ENCODE data around the gene KCNQ1OT1.

DNA sequence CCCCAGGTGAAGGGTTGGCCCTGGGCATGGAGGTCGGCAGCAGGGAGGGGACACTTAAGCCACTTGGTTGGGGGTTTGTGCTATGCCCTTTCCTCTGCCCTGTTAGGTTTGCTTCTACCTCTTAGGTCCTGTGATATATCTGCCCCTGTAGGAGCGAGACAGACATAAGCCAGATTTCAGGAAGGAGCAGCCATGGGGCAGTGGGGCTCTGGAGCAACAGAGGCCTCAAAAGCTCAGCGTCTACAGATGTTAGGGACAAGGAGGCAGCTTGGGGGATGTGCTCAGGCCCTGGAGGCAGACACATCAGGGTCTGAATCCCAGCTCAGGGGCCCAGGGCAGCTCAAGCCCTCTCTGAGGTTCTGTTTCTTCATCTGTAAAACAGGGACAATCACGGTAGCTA, 27.2 kb upstream of the KCNQ1OT1 start:
- no peak for TF ChIP-seq ARNTL (CRISPR knock-in tag; IDR thresholded peaks at IDR 0.05; ENCODE audit: borderline replicate concordance, low read depth)
- no peak for TF ChIP-seq TOX (CRISPR knock-in tag; IDR thresholded peaks at IDR 0.05; ENCODE audit: borderline replicate concordance)
- TF ChIP-seq ZC3H10 (CRISPR knock-in tag; IDR thresholded peaks at IDR 0.05), result no peak
- TF ChIP-seq PATZ1 (CRISPR knock-in tag; IDR thresholded peaks at IDR 0.05; ENCODE audit: borderline replicate concordance), result no peak
- no peak for TF ChIP-seq POU6F1 (CRISPR knock-in tag; IDR thresholded peaks at IDR 0.05; ENCODE audit: borderline replicate concordance, low read depth)
- no peak for TF ChIP-seq ZFP3 (CRISPR knock-in tag; IDR thresholded peaks at IDR 0.05)
- TF ChIP-seq ESRRG (CRISPR knock-in tag; IDR thresholded peaks at IDR 0.05), result no peak
- no peak for TF ChIP-seq ZNF565 (CRISPR knock-in tag; conservative IDR thresholded peaks at IDR 0.05; ENCODE audit: low read depth)
- TF ChIP-seq, protein P1, sequence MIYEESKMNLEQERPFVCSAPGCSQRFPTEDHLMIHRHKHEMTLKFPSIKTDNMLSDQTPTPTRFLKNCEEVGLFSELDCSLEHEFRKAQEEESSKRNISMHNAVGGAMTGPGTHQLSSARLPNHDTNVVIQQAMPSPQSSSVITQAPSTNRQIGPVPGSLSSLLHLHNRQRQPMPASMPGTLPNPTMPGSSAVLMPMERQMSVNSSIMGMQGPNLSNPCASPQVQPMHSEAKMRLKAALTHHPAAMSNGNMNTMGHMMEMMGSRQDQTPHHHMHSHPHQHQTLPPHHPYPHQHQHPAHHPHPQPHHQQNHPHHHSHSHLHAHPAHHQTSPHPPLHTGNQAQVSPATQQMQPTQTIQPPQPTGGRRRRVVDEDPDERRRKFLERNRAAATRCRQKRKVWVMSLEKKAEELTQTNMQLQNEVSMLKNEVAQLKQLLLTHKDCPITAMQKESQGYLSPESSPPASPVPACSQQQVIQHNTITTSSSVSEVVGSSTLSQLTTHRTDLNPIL (CRISPR knock-in tag; IDR thresholded peaks at IDR 0.05; ENCODE audit: low read depth), result no peak
- no peak for TF ChIP-seq TCF4 (CRISPR knock-in tag; IDR thresholded peaks at IDR 0.05; ENCODE audit: borderline replicate concordance)
